Retinal pigment epithelial cell (primary cell): ENCODE data around the gene NTN1.

Experiments
- DNase-seq: peaks from one replicate; pipeline ENCODE4 v3.0.0-alpha.2; 2010; ENCODE audit warnings: low read depth
- H3K4me3 ChIP-seq: 2 replicates; pipeline ENCODE4 v1.5.1; 2011; ENCODE audit warnings: mild to moderate bottlenecking, low read length, control low read depth, moderate library complexity
- CTCF ChIP-seq: conservative IDR thresholded peaks from 2 replicates; pipeline ENCODE4 v1.5.1; 2011; ENCODE audit warnings: low read depth, low read length, control low read depth, inconsistent platforms

The NTN1 gene

GRCh38 chr17:9185142-9185541 is 163.8 kb downstream of the NTN1 start:
- TF ChIP-seq CTCF = no peak
- DNase-seq = no peak
- no peak overlapping the region for H3K4me3 ChIP-seq

- no peak for TF ChIP-seq CTCF
- DNase-seq = no peak
- H3K4me3 ChIP-seq = no peak overlapping the region
Observed at GRCh38 chr17:9185688-9186284, 164.5 kb downstream of the NTN1 start.

- no peak for TF ChIP-seq CTCF
- no peak overlapping the region for H3K4me3 ChIP-seq
- no peak for DNase-seq
Observed at GRCh38 chr17:9187828-9188227, 166.5 kb downstream of the NTN1 start.

GRCh38 chr17:9188367-9188766 is 167.1 kb downstream of the NTN1 start:
- no peak for TF ChIP-seq CTCF
- DNase-seq = no peak
- no peak overlapping the region for H3K4me3 ChIP-seq

- H3K4me3 ChIP-seq = no peak overlapping the region
- no peak for TF ChIP-seq CTCF
- DNase-seq = no peak
Observed at GRCh38 chr17:9189870-9190269, 168.6 kb downstream of the NTN1 start.

- no peak for TF ChIP-seq CTCF
- no peak for DNase-seq
- no peak overlapping the region for H3K4me3 ChIP-seq
Observed at GRCh38 chr17:9192010-9192409, 170.7 kb downstream of the NTN1 start.

- H3K4me3 ChIP-seq = no peak overlapping the region
- TF ChIP-seq CTCF = no peak
- DNase-seq = no peak
Observed at GRCh38 chr17:9195411-9195810, 174.1 kb downstream of the NTN1 start.
